Coronary artery (tissue), 2 donors: ENCODE measurements around the gene SPAG16.
"Not testable (repeated sequence)": the region's sequence is repeated elsewhere in the genome, so short reads cannot be mapped to it uniquely, and the experiment has no call there.

ENCODE experiments used
- DNase-seq: peaks from one replicate; pipeline ENCODE4 v3.0.0-alpha.2; 2017; ENCODE audit warnings: low spot score
- H3K27ac ChIP-seq, 2 donors: fragments of 200-600 bp; sonication (generic); one replicate each; pipeline ENCODE4 v1.5.1; 2016 to 2019
- H3K4me3 ChIP-seq: fragments of 200-600 bp; sonication (generic); 2 replicates; pipeline ENCODE4 v1.5.1; 2016; ENCODE audit warnings: mild to moderate bottlenecking, moderate library complexity
- TF ChIP-seq, protein P1 (sequence below): fragments of 200-600 bp; sonication (generic); IDR thresholded peaks from one replicate; pipeline ENCODE4 v1.5.1; 2019; ENCODE audit warnings: antibody characterized with exemption

Gene SPAG16

GRCh38 chr2:214057986-214058385 is 773.7 kb downstream of the SPAG16 start:
- H3K27ac ChIP-seq = no peak overlapping the region
- DNase-seq = no peak
- TF ChIP-seq, protein P1, sequence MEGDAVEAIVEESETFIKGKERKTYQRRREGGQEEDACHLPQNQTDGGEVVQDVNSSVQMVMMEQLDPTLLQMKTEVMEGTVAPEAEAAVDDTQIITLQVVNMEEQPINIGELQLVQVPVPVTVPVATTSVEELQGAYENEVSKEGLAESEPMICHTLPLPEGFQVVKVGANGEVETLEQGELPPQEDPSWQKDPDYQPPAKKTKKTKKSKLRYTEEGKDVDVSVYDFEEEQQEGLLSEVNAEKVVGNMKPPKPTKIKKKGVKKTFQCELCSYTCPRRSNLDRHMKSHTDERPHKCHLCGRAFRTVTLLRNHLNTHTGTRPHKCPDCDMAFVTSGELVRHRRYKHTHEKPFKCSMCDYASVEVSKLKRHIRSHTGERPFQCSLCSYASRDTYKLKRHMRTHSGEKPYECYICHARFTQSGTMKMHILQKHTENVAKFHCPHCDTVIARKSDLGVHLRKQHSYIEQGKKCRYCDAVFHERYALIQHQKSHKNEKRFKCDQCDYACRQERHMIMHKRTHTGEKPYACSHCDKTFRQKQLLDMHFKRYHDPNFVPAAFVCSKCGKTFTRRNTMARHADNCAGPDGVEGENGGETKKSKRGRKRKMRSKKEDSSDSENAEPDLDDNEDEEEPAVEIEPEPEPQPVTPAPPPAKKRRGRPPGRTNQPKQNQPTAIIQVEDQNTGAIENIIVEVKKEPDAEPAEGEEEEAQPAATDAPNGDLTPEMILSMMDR = no peak
- H3K4me3 ChIP-seq = no peak overlapping the region

DNA sequence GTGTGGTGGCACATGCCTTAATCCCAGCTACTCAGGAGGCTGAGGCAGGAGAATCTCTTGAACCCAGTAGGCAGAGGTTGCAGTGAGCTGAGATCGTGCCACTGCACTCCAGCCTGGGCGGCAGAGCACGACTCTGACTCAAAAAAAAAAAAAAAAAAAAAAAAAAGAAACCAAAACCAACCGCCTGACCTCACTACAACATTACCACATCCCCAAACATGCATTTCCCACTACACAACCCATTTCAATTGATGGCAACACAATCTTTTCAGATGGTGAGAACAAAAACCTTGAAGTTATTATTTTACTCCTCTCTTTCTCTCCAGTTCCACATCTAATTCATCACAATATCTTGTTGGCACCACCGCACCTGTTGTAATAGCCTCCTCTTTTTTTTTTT is 778.0 kb downstream of the SPAG16 start:
- not testable (repeated sequence) for H3K4me3 ChIP-seq, H3K27ac ChIP-seq, DNase-seq

- DNase-seq = no peak
- TF ChIP-seq, protein P1 = no peak
- no peak overlapping the region for H3K4me3 ChIP-seq
- no peak overlapping the region for H3K27ac ChIP-seq
These were observed 780.2 kb downstream of the SPAG16 start for GRCh38 chr2:214064471-214064870.

GRCh38 chr2:214066862-214067261 is 782.6 kb downstream of the SPAG16 start:
- Histone ChIP-seq H3K4me3 (no peak overlapping the region), H3K27ac (no peak overlapping the region)
- TF ChIP-seq, protein P1 = no peak
- no peak for DNase-seq

GRCh38 chr2:214069254-214069653 is 785.0 kb downstream of the SPAG16 start:
- no peak overlapping the region for H3K4me3 ChIP-seq
- TF ChIP-seq, protein P1 = no peak
- H3K27ac ChIP-seq = no peak overlapping the region
- DNase-seq = no peak

DNA sequence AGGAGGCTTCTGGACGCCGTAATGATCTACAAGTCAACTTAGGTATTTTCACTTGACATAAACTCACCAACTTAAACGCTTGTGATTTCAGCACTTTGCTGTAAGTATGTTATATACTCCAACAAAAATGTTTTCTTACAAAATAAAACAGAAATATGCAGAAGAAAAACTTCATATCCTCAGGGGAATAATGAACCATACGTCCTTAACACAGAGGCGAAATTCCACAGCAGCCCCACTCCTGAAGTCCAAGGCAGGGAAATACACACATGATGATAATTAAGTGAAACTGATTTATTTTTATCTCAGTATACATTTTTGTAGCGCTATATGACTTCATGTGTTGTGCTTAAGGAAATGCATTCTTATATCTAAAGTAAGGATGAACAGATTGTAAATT is 791.2 kb downstream of the SPAG16 start:
- TF ChIP-seq, protein P1 = no peak
- DNase-seq = no peak
- Histone ChIP-seq H3K4me3 (no peak overlapping the region), H3K27ac (no peak overlapping the region)

DNA sequence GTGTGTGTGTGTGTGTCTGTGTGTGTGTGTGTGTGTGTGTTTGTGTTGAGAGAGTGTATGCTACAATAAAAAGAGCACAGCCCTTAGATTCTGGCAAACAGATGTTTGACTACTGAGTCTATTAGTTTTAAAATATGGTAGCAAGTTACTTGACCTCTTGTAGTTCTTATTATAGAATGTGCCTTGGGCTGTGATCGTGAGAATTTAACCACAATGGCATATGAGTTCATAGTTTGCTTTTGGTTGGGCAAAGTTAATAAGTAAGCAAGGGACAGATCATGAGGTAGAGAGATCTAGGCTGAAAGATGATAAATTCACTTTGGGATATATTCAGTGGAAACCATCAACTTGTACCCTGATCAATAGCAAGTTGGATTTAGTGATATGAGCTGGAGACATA is 792.3 kb downstream of the SPAG16 start:
- H3K4me3 ChIP-seq = no peak overlapping the region
- no peak overlapping the region for H3K27ac ChIP-seq
- no peak for DNase-seq
- TF ChIP-seq, protein P1 = no peak

DNA sequence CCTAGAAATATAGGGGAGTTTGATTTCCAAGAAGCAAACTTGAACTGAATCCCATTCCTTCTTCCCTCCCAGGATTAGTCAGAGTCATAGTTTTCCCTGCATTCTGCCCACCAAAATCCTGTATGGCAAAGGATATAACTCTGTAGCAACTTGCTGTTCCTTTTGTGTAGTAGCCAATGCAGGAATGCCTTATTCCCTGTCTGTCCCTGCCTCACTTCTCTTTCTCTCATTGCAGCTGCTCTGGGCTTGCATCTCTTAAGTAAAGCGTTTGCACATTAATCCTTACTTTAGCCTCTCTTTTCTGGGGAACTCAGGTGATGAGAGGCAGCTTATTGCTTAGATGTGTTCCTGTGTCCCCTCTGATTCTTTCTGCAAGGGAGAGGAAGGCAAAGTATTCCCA is 793.5 kb downstream of the SPAG16 start:
- no peak for DNase-seq
- Histone ChIP-seq H3K27ac (no peak overlapping the region), H3K4me3 (no peak overlapping the region)
- TF ChIP-seq, protein P1 = no peak
